CMK (cell line): Measurements from ENCODE around the gene DCBLD1.

ENCODE experiments used
- DNase-seq: peaks from one replicate; pipeline ENCODE4 v3.0.0-alpha.2; 2010; ENCODE audit warnings: low read depth

DCBLD1 gene

DNA sequence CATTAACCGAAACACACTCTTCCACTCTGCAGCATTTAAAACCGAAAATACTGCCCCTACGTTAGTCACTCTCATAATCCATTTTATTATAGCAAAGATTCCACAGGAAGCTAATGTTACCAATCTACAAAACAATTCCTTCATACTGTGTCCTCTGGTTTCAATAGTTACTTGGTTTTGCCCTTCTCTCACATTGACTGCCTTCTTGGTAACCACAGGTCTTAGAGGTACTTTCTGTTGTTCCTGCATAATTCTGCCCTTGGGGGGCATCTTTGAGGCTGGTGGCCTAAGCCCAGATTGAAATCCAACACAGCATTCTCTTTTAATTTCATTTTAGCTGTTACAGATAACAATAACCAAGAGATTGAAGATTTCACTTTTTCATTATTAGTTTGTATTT is 9.8 kb upstream of the DCBLD1 start:
- DNase-seq: no peak

DNA sequence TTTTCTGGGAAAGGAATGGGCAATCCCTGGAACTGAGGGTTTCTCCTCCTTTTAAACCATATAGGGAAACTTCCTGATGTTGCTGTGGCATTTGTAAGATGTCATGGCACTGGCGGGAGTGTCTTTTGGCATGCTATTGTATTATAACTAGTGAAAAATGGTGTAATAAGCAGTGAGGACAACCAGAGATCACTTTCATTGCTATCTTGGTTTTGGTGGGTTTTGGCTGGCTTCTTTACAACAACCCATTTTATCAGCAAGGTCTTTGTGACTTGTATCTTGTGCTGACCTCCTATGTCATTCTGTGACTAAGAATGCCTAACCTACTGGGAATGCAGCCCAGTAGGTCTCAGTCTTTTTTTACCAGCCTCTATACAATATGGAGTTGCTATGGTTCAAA is 9.1 kb upstream of the DCBLD1 start:
- DNase-seq: no peak

DNA sequence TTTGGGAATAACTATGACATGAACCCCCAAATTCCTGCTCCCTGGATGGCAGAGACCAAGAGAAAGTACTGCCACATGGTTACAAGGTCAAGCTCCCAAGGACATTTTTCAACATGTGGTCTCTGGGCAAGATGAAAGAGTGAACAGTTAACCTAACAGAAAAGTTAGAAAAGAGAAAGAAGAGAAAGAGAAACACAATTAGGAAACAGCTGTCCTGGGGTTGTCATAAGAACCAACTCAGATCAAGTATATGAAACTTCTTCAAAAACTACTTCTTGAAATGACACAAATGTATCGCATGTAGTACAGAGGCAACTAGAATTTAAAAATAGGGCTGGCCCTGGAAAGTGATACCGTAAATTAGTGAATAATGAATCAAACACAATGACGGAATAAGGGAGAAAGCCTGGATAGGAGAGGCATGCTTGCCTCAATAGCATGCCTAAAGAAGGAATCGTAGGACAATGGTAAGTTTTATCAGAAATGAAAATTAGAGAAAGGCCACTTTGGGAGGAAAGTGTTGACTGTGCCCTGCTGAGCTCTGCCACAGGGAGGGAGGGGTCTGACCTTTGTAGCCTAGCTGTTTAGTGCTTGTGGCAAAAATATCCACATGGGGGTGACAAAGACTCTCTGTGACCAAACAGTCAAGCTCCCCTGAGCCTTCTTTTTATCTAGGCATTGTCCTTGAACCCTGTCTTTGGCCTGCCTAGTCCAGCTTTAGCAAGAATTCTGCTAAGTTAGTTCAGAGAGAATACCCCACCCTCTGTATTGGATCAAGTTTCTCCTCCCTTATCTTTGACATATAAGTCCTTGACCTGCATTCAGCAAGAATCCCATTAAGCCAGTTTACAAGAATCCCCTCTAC is 4.3 kb upstream of the DCBLD1 start:
- no peak for DNase-seq

DNA sequence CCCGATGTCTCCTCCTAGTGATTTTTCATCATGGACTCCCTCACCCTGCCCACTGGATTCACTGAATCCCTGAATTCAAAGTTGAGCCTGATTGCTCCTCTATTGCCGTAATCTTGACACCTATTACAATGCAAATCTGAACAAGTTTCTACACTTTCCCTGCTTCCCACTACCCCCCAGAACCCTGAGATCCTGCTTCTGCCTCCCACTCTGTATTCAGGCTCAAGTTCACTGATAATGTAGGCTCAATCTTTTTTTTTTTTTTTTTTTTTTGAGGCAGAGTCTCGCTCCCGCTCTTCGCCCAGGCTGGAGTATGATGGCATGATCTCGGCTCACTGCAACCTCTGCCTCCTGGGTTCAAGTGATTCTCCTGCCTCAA is 3.6 kb upstream of the DCBLD1 start:
- DNase-seq: no peak

DNA sequence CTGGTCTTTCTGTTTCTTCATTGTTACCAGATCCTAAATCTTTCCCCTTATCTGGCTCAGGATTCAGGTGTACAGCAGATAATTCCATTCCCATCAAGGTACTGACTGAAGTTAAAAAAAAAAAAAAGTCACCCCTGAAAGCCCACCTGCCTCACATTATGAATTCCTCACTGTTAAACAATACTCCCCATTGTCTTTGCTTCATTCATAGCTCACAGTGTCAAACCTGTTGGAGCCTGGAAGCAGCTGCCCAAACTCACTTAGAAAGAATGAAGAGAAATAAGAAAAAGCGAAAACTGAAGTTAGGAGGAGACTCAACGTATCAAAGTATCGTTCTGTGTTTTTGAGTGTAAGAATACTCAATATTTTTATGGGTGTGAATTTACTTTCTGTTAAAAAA is 1.8 kb upstream of the DCBLD1 start:
- DNase-seq: no peak

DNA sequence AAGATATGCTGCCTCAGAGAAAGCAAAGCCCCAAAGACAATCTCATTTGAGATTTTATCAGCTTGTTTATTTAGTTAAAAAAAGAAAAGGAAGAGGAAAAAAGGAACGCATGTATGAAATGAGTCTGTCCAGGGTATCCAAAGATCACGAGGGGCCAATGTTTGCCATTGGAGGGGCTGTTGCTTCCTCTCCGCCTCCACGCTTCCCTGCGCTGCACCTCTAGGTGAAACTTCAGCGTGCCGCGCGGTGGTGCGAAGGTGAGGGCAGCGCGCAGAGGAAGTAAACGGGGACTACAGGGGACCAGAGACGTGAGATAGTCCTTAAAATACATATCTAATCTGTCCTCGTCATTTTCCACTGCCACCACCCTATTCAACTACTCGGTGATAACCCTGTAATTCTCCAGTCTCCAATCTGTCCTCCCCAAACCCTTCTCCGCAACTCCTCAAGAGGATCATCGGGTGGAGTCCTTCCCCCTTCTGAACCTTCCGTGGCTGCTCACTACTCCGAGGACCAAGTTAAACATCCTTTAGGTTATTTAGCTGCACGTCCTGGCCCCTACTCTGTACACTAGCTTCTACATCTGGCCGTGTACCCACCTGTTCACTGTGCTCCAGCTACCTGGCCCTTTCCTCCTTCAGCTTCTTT is 1.1 kb upstream of the DCBLD1 start:
- no peak for DNase-seq

DNA sequence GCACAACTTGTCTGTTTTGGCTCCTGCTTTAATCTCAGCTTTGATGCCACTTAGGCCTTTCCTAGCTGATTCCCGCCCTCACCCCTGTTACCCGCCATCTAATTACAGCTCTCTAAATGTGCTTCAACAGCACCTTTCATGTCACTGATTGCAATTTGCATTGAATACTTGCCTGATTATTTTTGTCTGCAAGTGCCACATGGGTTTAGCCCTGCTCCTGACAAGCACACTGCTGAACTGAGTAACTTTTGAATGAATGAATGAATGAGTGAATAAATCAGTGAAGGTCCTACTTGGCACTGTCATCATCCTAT is 591 bp upstream of the DCBLD1 start:
- DNase-seq: no peak

DNA sequence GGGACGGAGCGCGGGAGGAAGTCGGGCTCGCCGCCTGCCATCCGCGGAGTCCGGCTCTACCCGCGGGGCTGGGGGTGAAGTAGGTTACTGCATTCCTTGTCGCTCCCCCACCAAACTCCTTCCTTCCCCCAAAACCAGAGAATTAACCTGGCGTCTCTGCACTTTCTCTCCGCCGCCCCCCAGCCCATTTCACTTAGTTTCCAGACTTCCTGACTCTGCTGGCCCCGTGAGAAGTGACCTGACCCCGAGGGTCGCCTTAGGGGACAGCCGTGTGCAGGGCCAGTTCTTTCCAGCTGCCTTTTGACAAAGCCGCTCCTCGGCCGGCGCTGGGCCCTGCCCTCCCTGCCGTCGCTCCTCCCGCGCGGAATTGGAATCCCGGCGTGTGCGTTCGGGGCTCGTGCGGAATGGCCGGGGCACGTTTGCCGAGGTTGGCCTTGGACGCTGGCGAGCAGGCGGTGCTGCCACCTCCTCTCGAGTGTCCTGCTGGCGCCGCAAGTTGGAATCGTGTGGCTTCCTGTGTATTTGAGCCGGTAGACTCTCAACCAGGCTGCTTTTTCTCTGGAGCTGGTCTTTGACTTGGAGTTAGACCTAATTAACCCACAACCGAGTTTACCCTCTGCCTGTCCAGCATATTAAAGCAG is 650 bp downstream of the DCBLD1 start:
- no peak for DNase-seq

DNA sequence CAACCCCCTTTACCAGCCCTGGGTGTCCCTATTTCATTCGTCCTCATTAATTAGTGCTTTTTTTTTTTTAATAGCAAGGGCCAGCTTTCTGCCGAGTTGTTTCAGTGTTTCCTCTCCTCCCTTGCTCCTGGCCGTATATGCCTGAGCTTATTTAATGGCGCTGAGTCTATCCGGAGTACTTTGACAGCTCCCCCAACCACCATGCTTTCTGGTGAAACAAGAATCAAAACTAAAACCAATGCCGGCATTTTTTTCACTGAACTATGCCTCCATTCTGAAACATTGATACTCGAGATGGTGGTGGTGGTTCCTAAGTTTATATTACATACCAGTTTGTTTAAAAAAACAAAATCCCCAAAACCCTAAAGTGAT is 1.2 kb downstream of the DCBLD1 start:
- no peak for DNase-seq

DNA sequence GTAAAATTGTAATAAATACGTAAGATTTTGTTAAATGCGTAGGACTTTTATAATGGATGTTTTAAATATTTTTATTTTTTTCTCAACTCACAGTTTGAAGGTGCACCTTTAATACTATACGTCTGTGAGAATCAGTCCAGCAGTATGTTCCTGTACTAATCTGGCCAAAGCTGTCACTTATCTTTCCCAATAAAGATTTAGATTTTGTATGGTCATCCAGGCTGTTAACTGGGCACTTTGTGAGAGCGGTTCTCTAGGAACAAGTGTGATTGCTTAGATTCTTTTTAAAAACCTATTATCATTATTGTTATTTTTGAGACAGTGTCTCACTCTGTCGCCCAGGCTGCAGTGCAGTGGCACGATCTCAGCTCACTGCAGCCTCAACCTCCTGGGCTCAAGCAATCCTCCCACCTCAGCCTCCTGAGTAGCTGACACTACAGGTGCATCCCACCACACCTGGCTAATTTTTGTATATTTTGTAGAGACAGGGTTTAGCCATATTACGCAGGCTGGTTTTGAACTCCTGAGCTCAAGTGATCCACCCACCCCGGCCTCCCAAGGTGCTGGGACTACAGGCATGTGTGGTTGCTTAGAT is 1.7 kb downstream of the DCBLD1 start:
- no peak for DNase-seq

DNA sequence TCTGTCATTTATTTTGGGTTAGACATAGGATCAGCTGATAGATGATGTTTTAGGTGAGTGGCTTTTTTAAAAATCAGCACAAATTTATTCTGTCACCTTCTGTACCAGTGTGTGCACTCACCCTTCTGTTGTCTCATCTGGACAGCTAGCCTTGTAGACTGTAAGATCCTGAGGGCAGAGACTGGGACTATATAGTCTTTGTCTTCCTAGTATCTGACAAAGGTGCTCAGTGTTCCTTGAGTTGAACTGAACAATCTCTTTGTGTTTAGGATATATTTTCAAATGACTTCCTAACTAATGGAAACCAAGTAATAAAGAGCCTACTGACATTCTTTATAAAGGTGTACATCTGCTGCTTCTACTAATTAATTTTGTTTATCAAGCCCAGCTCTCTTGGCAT is 3.0 kb downstream of the DCBLD1 start:
- DNase-seq: no peak

DNA sequence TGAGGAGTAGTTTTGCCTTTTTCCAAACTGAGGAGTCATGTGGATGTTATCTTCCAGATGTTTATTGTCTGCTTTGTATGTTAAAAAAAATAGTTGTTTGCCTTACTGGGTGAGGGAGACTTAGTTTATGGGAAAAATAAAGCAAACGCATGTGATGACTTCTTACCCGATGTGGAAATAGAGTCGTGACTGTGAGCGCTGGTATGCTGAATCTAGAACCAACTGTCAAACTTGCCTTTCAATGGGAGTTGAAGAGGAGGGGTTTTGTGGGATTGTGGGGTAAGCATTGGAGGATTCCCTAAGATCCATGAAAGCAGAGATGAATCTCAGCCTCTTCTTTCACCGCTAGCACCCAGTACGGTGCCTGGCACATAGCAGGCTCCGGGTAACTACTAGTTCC is 5.3 kb downstream of the DCBLD1 start:
- no peak for DNase-seq

DNA sequence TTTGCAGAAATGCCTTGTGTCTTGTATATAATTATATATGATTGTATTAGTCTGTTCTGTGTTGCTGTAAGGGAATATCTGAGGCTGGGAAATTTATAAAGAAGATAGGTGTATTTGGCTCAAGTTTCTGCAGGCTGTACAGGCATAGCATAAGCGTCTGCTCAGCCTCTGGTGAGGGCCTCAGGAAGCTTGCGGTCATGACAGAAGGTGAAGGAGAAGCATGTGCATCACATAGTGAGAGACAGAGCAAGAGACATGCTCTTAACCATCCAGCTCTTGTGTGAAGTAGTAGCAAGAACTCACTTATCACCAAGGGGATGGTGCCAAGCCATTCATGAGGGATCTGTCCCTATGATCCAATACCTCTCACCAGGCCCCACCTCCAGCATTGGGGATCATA is 6.5 kb downstream of the DCBLD1 start:
- DNase-seq: no peak

DNA sequence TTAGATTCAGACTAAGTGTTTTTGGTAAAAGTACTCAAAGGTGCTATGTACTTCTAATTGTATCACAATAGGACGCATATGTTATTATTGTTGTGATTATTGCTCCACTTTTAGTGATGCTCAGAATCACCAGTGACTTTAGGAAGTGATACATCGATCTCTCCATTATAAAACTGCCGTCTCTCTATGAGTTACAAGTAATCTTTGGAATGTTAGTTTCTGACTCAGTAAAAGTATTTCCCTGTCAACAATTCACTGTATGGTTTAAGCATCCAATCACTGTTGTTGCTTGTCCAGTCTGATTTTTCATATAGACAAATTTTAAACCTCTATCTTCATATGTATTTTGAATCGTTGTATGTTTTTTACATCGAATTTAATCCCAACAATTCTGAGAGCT is 9.4 kb downstream of the DCBLD1 start:
- DNase-seq: no peak

DNA sequence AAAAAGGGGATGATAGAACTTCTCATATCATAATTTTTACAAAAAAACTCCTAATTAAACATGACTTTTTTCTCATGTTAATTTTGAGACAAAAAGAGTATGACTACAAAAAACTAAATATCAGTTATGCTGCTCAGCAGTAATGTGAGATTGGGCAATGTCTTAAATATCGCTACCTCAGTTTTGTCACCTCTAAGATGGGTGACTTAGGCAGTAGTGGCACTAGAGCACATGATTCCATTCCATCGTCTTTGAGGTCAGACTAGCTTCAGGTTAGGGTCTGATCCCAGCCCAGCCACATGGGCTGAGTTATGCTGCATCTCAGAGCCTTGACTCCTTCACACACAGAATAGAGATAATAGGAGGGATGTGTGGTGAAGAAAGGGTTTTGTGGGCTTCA is 11.0 kb downstream of the DCBLD1 start:
- no peak for DNase-seq

DNA sequence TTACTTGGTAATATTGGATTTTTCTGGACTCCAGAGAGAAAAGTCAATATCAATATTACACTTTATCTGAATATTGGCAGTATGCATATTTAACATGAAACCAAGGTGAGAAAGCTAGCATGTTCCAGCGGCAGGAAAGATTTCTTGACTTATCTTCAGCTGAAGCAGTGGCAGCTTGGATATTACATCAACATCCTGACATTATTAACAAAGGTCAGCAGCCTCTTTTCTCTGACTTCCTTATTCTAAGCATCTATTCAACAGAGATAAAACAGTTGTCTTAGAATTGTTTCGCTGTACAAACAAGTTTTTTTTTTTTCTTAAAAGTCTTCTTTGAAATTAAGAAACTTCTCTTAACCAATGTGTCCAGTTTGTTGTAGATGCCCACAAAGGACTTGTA is 11.8 kb downstream of the DCBLD1 start:
- no peak for DNase-seq

DNA sequence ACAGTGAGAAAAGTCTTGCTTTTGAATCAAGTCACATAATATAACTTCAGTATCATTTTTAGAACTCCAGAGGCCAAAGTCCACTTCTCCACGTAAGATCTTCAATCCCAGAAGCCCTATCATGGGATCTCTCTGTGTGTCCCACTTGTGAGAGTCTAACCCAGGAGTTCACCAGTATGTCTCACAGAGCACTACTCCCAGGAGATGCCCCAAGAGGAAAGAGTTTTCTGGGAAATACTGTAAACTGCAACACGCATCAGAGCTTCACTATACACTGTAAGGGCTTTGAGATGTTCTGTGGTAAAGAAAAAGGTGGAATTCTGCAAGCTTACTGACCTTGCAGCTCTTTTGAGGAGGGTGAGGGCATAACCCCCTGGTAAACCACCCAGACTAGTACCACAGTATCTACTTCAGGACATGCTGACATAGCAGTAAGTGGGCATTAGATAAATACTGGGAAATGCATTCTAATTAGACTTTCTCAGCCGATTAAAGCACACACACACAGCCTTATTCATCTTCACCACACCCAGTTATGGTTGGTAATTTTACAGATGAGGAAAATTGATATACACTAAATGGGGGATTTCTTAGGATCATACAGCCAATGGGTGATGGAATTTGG is 12.3 kb downstream of the DCBLD1 start:
- DNase-seq: no peak

DNA sequence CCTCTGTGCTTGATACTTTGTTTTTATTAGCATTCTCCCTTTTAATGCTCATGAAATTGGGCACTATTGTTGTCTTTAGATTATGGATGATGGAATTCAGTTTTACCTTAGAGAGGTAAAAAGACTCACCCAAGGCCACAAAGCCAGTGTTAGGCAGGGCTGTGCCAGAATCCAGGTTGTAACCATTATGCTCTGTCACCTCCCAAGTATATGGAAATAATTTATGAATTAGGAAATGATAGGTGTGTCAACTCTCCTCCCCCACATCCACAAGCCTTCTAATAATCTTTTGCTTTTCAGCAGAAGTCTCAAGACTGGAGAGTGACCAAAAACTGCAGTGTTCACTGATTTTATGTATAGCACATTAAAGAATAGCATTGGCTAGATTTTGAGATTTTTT is 13.0 kb downstream of the DCBLD1 start:
- no peak for DNase-seq

DNA sequence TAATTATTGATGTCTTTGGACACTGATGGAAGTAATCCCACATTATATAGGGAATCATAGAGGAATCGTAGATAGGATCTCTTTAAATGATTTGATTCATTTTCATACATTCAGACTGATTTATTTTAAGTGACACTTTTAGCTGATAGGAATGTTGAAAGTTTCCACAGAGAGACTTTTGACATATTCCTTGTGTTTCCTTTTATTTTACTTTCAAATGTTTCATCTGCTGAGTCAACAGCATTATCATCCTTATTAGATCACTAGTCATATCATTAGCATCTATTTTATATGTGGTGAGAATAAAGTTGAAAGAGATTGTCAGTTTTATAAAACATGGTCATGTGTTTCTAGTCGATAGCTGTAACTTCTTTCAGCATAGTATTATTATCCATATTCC is 13.4 kb downstream of the DCBLD1 start:
- DNase-seq: no peak

DNA sequence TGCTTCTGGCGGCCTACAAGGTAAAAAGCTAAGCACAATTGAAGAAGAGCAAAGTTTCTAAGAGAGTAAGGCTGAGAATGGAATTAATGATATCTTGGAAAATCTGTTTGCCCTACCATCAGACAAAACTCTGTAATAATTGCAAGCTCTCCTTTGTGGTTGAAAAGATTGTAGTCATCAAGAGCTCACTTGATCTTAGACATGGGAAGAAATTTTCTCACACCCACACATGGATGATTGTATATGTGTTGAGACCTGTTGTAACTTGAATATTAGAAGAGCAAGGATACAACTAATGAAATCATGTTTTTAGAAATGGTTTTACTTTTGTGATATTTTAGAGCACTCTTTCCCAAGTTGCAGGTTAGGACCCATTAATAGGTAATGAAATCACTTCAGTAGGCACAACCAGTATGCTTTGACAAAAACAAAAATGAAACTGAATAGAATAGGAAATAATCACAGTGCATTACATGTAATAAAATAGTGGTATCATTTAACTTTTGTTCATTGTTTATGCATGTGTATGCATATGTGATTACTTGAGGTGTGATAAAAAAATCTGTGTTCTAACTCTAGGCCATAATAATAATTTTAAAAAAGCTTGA is 14.0 kb downstream of the DCBLD1 start:
- DNase-seq: no peak

DNA sequence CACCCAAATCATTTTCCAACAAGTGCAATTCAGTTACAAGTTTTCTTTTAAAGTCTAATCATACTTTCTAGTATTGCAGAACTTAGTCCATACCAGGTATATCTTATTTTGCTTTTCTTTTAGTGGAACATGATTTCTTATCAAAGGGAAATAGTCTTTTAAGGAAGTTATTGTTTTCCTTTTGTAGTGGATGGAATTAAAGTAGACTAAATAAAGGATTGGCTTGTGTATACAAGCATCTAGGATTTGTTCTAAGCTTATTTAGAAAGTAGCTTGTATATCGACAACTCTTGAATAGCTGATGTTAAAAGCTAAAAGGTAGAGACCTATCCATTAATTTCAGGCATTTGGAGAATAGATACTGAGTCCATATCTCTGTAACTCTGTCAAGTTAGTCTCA is 14.8 kb downstream of the DCBLD1 start:
- no peak for DNase-seq

DNA sequence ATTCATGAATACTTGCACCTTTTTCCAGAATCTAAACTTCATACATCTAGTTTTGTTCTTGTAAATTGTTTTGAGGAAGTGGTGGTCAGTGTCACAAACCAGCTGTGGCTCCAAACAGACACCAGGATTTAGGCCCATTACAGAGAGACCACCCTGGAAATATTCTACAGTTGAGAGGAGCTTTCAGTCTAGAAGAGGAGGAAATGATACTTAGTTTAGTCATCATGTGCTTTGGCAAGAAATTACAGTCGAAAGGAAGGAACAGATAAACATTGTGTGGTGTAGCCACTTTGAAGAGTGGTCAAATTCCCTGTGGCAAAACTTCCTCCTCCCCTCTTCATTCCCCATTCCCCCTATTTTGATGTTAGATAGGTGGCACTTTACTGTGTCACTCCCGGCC is 15.7 kb downstream of the DCBLD1 start:
- DNase-seq: no peak
